ENCODE results near the gene CFP. TPM values are rescaled to one million over a fixed set of nuclear protein-coding genes. Genes with fewer than 3 reads are reported as not detected.
"Not testable (repeated sequence)": the region's sequence is repeated elsewhere in the genome, so short reads cannot be mapped to it uniquely, and the experiment has no call there.

The CFP gene
- total RNA-seq, 1 donor from 2014 or later = 1.1 TPM

DNA sequence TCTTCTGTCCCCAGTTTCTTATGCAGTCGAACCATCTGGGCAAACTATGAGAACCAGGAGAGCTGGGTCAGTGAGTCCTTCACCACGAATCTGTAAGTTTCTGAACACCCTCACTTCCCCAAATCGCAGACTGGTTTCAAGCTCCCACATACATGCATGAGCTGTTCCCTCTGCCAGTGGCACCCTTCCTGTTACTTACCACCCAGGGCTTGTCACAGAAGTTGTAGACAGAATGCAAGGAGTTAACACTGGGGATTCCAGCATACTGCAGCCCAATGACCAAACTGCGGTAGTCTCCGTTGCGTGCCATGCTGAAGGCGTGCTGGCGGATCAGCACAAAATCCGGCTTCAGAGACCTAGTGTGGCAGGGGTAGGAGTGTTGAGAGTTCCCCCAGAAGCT, 24.7 kb downstream of the CFP start:
- H3K27ac ChIP-seq (ENCODE audit: low read depth, low read length) = no peak overlapping the region
- H3K27ac Mint-ChIP-seq (ENCODE audit: unreplicated experiment) = no peak overlapping the region
- FAIRE-seq = no peak
- H3K9me3 ChIP-seq (ENCODE audit: insufficient read depth, low read depth, low read length) = no peaks in the 10 kb centered on the region
- no peaks in the 10 kb centered on the region for H3K4me1 Mint-ChIP-seq (ENCODE audit: low read depth, unreplicated experiment)
- no peaks in the 10 kb centered on the region for H3K27me3 ChIP-seq (ENCODE audit: insufficient read depth, low read length)
- H3K27me3 Mint-ChIP-seq (ENCODE audit: low read depth, unreplicated experiment) = no peaks in the 10 kb centered on the region
- TF ChIP-seq, protein P1, sequence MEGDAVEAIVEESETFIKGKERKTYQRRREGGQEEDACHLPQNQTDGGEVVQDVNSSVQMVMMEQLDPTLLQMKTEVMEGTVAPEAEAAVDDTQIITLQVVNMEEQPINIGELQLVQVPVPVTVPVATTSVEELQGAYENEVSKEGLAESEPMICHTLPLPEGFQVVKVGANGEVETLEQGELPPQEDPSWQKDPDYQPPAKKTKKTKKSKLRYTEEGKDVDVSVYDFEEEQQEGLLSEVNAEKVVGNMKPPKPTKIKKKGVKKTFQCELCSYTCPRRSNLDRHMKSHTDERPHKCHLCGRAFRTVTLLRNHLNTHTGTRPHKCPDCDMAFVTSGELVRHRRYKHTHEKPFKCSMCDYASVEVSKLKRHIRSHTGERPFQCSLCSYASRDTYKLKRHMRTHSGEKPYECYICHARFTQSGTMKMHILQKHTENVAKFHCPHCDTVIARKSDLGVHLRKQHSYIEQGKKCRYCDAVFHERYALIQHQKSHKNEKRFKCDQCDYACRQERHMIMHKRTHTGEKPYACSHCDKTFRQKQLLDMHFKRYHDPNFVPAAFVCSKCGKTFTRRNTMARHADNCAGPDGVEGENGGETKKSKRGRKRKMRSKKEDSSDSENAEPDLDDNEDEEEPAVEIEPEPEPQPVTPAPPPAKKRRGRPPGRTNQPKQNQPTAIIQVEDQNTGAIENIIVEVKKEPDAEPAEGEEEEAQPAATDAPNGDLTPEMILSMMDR (IDR thresholded peaks at IDR 0.05; ENCODE audit: insufficient read depth, low read depth, low read length) = no peak
- no peak for TF ChIP-seq EZH2 (IDR thresholded peaks at IDR 0.05; ENCODE audit: insufficient read depth, low read length)
- H3K79me2 ChIP-seq (ENCODE audit: insufficient read depth, low read length) = no peaks in the 10 kb centered on the region
- no peak for DNase-seq (ENCODE audit: low read depth)
- H3K36me3 Mint-ChIP-seq (ENCODE audit: low read depth, unreplicated experiment) = no peaks in the 10 kb centered on the region
- no peaks in the 10 kb centered on the region for H3K36me3 ChIP-seq (ENCODE audit: insufficient read depth, low read length)
- no peak overlapping the region for H2AFZ ChIP-seq (ENCODE audit: low read depth, low read length)
- no peak overlapping the region for H3K4me3 ChIP-seq (ENCODE audit: insufficient read depth, low read depth, low read length)
- H4K20me1 ChIP-seq (ENCODE audit: insufficient read depth, low read length) = no peaks in the 10 kb centered on the region
- H3K4me1 ChIP-seq (ENCODE audit: insufficient read depth, low read length) = no peaks in the 10 kb centered on the region
- no peaks in the 10 kb centered on the region for H3K9me3 Mint-ChIP-seq (ENCODE audit: unreplicated experiment)
- no peak overlapping the region for H3K4me3 Mint-ChIP-seq (ENCODE audit: unreplicated experiment)
- no peak overlapping the region for H3K9ac ChIP-seq (ENCODE audit: low read length)
- no peak overlapping the region for H3K4me2 ChIP-seq (ENCODE audit: low read length)

DNA sequence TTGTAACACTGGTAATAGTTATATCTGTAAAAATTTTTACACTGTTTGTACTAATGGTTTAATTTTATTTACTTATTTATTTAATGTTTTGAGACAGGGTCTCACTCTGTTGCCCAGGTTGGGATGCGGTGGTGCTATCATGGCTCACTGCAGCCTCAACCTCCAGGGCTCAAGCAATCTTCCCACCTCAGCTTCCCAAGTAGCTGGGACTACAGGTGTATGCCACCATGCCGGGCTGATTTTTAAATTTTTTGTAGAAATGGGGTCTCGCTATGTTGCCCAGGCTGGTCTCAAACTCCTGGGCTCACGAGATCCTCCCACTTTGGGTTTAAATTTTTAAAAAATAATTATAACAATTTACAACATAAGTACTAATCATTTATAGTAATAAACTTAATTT, 26.6 kb downstream of the CFP start:
- H3K27ac ChIP-seq (ENCODE audit: low read depth, low read length); H3K27ac Mint-ChIP-seq (ENCODE audit: unreplicated experiment); H3K9ac ChIP-seq (ENCODE audit: low read length); H4K20me1 ChIP-seq (ENCODE audit: insufficient read depth, low read length); FAIRE-seq; H3K79me2 ChIP-seq (ENCODE audit: insufficient read depth, low read length); H3K36me3 Mint-ChIP-seq (ENCODE audit: low read depth, unreplicated experiment); H3K9me3 Mint-ChIP-seq (ENCODE audit: unreplicated experiment); H3K27me3 ChIP-seq (ENCODE audit: insufficient read depth, low read length); H3K4me2 ChIP-seq (ENCODE audit: low read length); H3K4me3 ChIP-seq (ENCODE audit: insufficient read depth, low read depth, low read length); H3K9me3 ChIP-seq (ENCODE audit: insufficient read depth, low read depth, low read length); H3K4me1 ChIP-seq (ENCODE audit: insufficient read depth, low read length); H3K27me3 Mint-ChIP-seq (ENCODE audit: low read depth, unreplicated experiment); H2AFZ ChIP-seq (ENCODE audit: low read depth, low read length); H3K4me3 Mint-ChIP-seq (ENCODE audit: unreplicated experiment); DNase-seq (ENCODE audit: low read depth); H3K36me3 ChIP-seq (ENCODE audit: insufficient read depth, low read length); H3K4me1 Mint-ChIP-seq (ENCODE audit: low read depth, unreplicated experiment): not testable (repeated sequence)

DNA sequence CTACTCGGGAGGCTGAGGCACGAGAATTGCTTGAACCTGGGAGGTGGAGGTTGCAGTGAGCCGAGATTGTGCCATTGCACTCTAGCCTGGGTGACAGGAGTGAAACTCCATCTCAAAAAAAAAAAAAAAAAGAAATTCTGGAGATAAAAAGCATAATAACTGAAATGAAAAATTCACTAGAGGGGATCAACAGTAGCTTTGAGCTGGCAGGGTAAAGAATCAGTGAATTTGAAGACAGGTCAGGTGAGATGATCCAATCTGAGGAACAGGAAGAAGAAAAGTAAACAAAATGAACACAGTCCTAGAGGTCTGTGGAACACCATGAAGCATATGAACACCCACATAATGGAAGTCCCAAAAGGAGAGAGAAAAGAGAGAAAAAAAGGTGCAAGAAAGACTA, 32.5 kb downstream of the CFP start:
- Histone ChIP-seq H2AFZ (ENCODE audit: low read depth, low read length) (no peak overlapping the region), H3K27ac (ENCODE audit: low read depth, low read length) (no peak overlapping the region), H3K4me2 (ENCODE audit: low read length) (no peak overlapping the region), H3K79me2 (ENCODE audit: insufficient read depth, low read length) (no peaks in the 10 kb centered on the region), H3K9me3 (ENCODE audit: insufficient read depth, low read depth, low read length) (no peaks in the 10 kb centered on the region), H3K9ac (ENCODE audit: low read length) (no peak overlapping the region), H3K4me1 (ENCODE audit: insufficient read depth, low read length) (peaks cover 3% of the 10 kb centered on the region), H3K36me3 (ENCODE audit: insufficient read depth, low read length) (no peaks in the 10 kb centered on the region), H3K27me3 (ENCODE audit: insufficient read depth, low read length) (no peaks in the 10 kb centered on the region), H3K4me3 (ENCODE audit: insufficient read depth, low read depth, low read length) (no peak overlapping the region), H4K20me1 (ENCODE audit: insufficient read depth, low read length) (no peaks in the 10 kb centered on the region)
- peaks cover 5% of the 10 kb centered on the region for H3K9me3 Mint-ChIP-seq (ENCODE audit: unreplicated experiment)
- H3K4me3 Mint-ChIP-seq (ENCODE audit: unreplicated experiment) = no peak overlapping the region
- DNase-seq (ENCODE audit: low read depth) (no peak), FAIRE-seq (peak; percentile 86)
- H3K4me1 Mint-ChIP-seq (ENCODE audit: low read depth, unreplicated experiment) = no peaks in the 10 kb centered on the region
- H3K36me3 Mint-ChIP-seq (ENCODE audit: low read depth, unreplicated experiment) = peaks cover 3% of the 10 kb centered on the region
- no peak overlapping the region for H3K27ac Mint-ChIP-seq (ENCODE audit: unreplicated experiment)
- TF ChIP-seq, protein P1 (IDR thresholded peaks at IDR 0.05; ENCODE audit: insufficient read depth, low read depth, low read length) = no peak
- TF ChIP-seq EZH2 (IDR thresholded peaks at IDR 0.05; ENCODE audit: insufficient read depth, low read length) = no peak
- H3K27me3 Mint-ChIP-seq (ENCODE audit: low read depth, unreplicated experiment) = no peaks in the 10 kb centered on the region
